RWPE2 (cell line): ENCODE measurements around the gene CADM2.

Experiments used
- ATAC-seq: fragments of 200-7000 bp; cut with Tn5 transposase; 3 replicates; pipeline ENCODE4 v1.9.1; 2021; ENCODE audit warnings: low read depth
- DNase-seq: peaks from one replicate; pipeline ENCODE4 v3.0.0-alpha.2; 2020; ENCODE audit warnings: low spot score
- H3K27ac ChIP-seq: fragments of 450-650 bp; 2 replicates; pipeline ENCODE4 v1.5.1; 2017; ENCODE audit warnings: mild to moderate bottlenecking; ENCODE audit not compliant: poor library complexity, severe bottlenecking
- H3K27me3 ChIP-seq: fragments of 250-450 bp; sonication (Bioruptor Pico); 2 replicates; pipeline ENCODE4 v1.5.1; 2021; ENCODE audit warnings: mild to moderate bottlenecking, moderate library complexity; ENCODE audit not compliant: insufficient read depth, poor library complexity, severe bottlenecking
- H3K36me3 ChIP-seq: fragments of 250-450 bp; sonication (Bioruptor Pico); 2 replicates; pipeline ENCODE4 v1.5.1; 2020; ENCODE audit warnings: low read depth, mild to moderate bottlenecking, moderate library complexity
- H3K4me1 ChIP-seq: fragments of 250-450 bp; sonication (Bioruptor Pico); 2 replicates; pipeline ENCODE4 v1.5.1; 2021; ENCODE audit warnings: mild to moderate bottlenecking, moderate library complexity; ENCODE audit not compliant: insufficient read depth, poor library complexity, severe bottlenecking
- H3K4me3 ChIP-seq: fragments of 250-450 bp; sonication (Bioruptor Pico); 2 replicates; pipeline ENCODE4 v1.5.1; 2021; ENCODE audit warnings: mild to moderate bottlenecking, moderate library complexity; ENCODE audit not compliant: severe bottlenecking
- H3K9me3 ChIP-seq: fragments of 250-450 bp; sonication (Bioruptor Pico); 2 replicates; pipeline ENCODE4 v1.5.1; 2021; ENCODE audit warnings: mild to moderate bottlenecking, moderate library complexity; ENCODE audit not compliant: severe bottlenecking
- TF ChIP-seq, protein P1 (sequence below): fragments of 450-650 bp; IDR thresholded peaks from one replicate; pipeline ENCODE4 v1.5.1; 2017; ENCODE audit warnings: mild to moderate bottlenecking, moderate library complexity; ENCODE audit not compliant: poor library complexity, severe bottlenecking

Gene CADM2

GRCh38 chr3:85672761-85673160 is 714.0 kb downstream of the CADM2 start:
- Histone ChIP-seq H3K27ac (no peak overlapping the region), H3K4me3 (no peak overlapping the region), H3K36me3 (no peaks in the 10 kb centered on the region), H3K27me3 (no peaks in the 10 kb centered on the region), H3K9me3 (no peaks in the 10 kb centered on the region), H3K4me1 (no peaks in the 10 kb centered on the region)
- ATAC-seq (no peak), DNase-seq (no peak)
- TF ChIP-seq, protein P1, sequence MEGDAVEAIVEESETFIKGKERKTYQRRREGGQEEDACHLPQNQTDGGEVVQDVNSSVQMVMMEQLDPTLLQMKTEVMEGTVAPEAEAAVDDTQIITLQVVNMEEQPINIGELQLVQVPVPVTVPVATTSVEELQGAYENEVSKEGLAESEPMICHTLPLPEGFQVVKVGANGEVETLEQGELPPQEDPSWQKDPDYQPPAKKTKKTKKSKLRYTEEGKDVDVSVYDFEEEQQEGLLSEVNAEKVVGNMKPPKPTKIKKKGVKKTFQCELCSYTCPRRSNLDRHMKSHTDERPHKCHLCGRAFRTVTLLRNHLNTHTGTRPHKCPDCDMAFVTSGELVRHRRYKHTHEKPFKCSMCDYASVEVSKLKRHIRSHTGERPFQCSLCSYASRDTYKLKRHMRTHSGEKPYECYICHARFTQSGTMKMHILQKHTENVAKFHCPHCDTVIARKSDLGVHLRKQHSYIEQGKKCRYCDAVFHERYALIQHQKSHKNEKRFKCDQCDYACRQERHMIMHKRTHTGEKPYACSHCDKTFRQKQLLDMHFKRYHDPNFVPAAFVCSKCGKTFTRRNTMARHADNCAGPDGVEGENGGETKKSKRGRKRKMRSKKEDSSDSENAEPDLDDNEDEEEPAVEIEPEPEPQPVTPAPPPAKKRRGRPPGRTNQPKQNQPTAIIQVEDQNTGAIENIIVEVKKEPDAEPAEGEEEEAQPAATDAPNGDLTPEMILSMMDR = no peak

DNA sequence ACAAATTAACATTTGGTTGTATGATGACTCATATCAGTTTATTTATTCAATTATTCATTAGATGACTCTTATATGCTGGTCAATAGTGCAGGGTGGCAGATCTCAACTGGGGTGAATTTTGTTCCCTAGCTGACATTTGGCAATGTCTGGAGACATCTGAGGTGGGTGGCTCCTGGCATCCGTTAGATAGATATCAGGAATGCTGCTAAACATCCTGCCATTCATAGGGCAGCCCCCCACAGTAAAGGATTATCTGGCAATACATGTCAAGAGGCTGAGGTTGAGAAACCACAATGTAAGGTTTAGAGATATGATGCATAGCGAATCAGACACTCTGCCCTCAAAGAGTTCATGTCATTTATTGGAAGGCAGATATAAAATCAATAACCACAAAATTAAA is 719.9 kb downstream of the CADM2 start:
- H3K27me3 ChIP-seq = no peaks in the 10 kb centered on the region
- no peak overlapping the region for H3K27ac ChIP-seq
- H3K36me3 ChIP-seq = no peaks in the 10 kb centered on the region
- peaks cover 10% of the 10 kb centered on the region for H3K4me1 ChIP-seq
- TF ChIP-seq, protein P1 = no peak
- no peak overlapping the region for H3K4me3 ChIP-seq
- DNase-seq = no peak
- H3K9me3 ChIP-seq = no peaks in the 10 kb centered on the region
- peak; percentile 64 for ATAC-seq

DNA sequence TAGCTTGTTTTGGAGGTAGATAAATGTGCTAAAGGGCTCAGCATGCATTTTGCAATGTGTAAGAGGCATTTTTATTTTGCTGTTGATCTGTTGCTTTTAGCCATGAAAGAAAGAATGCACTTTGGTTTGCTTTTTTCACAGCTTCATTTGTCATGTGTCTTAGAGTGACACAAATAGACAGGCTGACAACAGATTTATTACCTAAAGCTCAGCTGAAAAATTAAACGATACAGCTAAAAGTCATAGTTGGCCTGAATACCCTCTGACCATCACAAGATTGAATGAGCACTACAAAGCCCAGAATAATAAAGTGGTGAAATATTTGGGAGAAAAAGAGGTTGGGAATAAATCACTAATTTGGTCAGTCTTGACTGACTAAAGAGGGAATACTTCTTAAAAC is 723.1 kb downstream of the CADM2 start:
- DNase-seq = no peak
- TF ChIP-seq, protein P1 = no peak
- H3K4me1 ChIP-seq = peaks cover 10% of the 10 kb centered on the region
- H3K27me3 ChIP-seq = no peaks in the 10 kb centered on the region
- no peak overlapping the region for H3K4me3 ChIP-seq
- no peak for ATAC-seq
- H3K27ac ChIP-seq = no peak overlapping the region
- no peaks in the 10 kb centered on the region for H3K9me3 ChIP-seq
- H3K36me3 ChIP-seq = no peaks in the 10 kb centered on the region

GRCh38 chr3:85691196-85691595 is 732.4 kb downstream of the CADM2 start:
- no peaks in the 10 kb centered on the region for H3K9me3 ChIP-seq
- TF ChIP-seq, protein P1 = no peak
- H3K27me3 ChIP-seq = no peaks in the 10 kb centered on the region
- no peak overlapping the region for H3K4me3 ChIP-seq
- DNase-seq = no peak
- no peaks in the 10 kb centered on the region for H3K4me1 ChIP-seq
- no peak overlapping the region for H3K27ac ChIP-seq
- ATAC-seq = no peak
- H3K36me3 ChIP-seq = no peaks in the 10 kb centered on the region

GRCh38 chr3:85697156-85697555 is 738.4 kb downstream of the CADM2 start:
- Histone ChIP-seq H3K36me3 (no peaks in the 10 kb centered on the region), H3K4me3 (no peak overlapping the region), H3K9me3 (no peaks in the 10 kb centered on the region), H3K4me1 (no peaks in the 10 kb centered on the region), H3K27ac (no peak overlapping the region), H3K27me3 (no peaks in the 10 kb centered on the region)
- DNase-seq (no peak), ATAC-seq (no peak)
- TF ChIP-seq, protein P1 = no peak
